KBM-7 (cell line): Measurements from ENCODE around the gene ALK.

Experiments
- DNase-seq: peaks from one replicate; pipeline ENCODE4 v3.0.0-alpha.2; 2015
- in situ Hi-C: fragments of 300-500 bp; cut with MboI; formaldehyde crosslinking; loops from 2 replicates; pipeline ENCODE4 v1.14.3; 2020; ENCODE audit warnings: low sequenced_read_pairs, low pct_unique_long_range_greater_than_20kb, mixed read lengths

ALK gene

DNA sequence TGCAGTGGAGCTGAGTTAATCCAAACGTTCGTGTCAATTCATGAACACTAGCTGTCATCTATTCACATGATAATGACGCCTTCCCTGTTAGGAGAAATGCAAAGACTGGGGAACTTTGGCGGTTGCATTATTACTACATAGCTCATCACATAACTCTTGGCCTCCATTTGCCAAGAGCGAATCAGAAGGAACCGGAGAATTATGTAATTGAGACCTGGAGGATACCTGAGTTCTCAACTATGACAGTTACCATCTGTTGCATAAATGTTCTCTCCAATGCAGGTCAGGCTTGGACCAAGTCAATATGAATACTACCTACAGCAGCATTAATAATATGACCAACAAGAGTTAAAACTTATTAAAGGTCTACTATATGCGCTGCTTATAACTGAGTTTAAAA is 531.7 kb downstream of the ALK start:
- in situ Hi-C loops: no loop called here
- DNase-seq: no peak

DNA sequence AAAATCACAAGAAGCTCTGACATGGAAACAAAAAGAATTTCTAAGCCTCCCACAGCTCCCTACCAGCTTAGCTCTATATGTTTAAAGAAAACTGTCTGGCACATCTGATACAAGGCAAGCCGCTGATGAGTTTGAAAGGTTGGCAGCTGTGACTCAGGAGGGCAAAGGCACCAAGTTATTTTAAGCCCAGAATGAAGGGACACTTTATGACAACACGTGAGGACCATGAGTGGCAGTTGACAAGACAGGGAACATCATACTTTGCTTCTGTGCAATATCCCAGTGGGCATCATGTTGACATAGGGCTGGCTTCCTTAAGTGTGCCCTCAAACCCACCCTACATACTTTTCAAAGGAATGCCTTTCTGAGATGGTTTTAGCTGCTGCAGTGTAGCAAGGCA is 533.3 kb downstream of the ALK start:
- in situ Hi-C loops: no loop called here
- no peak for DNase-seq

DNA sequence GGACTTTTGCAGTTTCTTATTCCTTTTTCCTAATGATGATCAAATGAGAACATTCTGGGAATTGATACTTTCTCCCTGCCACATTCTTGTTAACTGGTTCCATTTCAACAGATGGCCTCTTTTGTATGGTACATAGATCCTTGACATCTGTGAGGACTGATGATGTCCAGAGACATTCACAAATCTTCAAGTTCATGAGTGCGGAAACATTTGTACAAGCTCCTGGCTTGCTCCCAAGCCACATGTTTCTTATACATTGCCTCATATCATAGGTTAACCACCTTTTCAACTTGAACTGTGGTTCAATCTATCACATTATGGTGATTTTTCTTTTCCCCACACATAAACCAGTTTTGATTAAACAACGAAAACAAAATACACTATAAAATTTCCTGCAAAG is 538.9 kb downstream of the ALK start:
- DNase-seq: no peak
- in situ Hi-C loops: no loop called here

DNA sequence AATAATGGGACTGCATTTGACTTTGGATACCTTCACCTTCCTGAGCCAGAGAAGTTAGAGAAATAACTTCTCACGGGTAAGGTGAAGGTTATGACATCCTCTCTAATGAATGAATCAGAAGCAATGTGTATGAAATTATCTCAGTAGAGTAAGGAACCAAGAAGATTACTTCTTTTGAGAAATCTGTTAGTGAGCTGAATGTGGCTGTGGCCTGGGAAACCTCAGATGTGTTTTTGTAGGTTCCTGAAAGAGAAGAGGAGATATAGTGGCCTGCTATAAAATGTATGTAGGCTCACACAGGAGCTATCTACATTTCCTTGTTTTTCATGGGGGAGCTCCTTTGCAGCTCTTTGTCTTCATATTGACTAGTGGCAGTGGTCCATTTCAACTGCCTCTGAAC is 543.6 kb downstream of the ALK start:
- in situ Hi-C loops: no loop called here

DNA sequence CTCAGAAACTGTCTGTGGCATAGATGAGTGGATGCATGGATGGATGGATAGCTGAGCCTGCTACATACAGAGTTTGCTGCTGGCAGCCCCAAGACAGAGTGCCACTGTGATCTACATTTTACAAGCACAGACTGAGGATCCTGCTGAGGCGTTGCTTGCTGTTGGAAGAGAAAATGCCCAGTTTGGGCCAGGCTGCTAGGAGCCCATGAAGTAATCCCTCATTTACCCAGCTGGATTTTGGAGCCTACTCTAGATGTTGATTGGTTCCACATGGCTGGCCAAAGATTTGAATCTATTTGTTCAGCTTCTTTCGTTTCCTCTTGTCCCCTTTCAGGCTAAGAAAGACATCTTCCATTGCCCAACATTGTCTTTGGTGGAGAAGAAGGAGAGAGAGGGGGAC is 544.8 kb downstream of the ALK start:
- no peak for DNase-seq
- in situ Hi-C loops: no loop called here

More for the DNA sequence above, 543.6 kb downstream of the ALK start:
- no peak for DNase-seq

DNA sequence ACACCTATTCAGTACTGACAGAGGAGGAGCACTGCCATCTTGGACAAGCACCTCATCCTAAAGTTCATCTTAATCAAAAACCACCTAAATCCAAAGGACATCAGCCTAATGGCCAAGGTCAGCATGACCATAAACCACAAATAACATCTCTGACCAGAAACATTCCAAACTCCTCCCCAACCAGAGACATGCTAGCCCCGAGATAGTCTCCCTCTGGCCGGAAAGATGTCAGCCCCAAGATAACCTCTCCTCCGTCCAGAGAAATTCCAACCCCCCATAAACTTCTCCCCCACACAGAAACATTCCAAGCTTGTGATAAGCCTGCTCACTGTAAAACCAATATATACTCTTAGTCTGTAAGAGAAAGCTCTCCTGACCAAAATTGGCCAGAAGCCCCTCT is 545.5 kb downstream of the ALK start:
- in situ Hi-C loops: no loop called here
- DNase-seq: no peak

DNA sequence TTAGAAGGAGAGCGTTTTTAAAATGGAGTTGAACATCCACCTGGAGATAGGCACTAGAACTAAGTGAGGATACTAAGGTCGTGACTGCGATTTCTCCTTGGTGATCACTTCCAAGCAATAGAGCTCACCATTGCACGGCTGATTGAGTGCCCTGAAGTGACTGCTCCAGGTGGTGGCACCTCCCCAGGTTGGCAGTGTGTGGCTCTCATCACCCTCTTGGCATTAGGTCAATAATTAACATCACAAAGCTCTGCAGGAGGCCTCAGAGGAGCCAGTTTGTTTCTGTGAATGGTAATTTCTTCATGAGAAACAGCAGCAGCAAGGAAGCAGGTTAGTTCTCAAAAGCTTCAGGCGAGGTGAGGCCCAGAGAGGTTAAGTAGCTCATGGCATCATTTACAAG is 546.6 kb downstream of the ALK start:
- no peak for DNase-seq
- in situ Hi-C loops: no loop called here

DNA sequence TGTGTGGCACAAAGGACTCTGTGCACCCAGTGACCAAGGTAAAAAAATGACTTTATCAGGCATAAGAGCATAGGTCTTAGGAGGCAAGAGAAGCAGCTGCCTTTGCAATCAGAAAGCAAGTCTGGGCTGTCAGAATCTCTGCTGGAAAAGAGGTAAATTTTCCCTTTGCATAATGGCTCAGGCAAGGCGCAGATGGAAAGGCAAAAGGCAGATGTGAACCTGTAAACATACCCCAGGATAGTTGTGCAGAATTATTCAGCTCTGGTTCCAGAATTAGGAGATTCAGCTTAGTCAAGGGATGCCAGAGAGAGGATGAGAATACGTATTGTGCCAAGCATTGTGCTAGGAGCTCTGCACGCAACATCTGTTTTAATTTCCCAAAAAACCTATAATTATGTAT is 547.5 kb downstream of the ALK start:
- in situ Hi-C loops: no loop called here
- no peak for DNase-seq

DNA sequence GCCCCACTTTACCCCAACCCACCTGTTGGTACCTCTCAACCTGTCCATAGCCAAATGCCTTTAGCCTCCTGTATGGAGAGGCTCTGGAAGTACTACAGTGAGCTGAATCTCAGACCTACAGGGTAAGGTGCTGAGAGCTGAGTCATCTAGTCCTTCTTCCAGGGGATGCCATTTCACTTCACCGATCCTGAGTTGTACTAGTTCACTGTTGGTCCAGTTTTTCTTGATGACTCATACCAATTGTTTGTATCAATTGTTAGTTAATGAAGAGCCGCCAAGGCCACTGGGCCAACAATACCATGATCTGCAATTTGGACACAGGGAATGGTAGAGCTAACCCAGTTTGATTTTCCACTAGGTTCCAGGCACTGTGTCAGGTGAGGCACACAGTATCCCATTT is 549.2 kb downstream of the ALK start:
- in situ Hi-C loops: no loop called here
- DNase-seq: no peak

DNA sequence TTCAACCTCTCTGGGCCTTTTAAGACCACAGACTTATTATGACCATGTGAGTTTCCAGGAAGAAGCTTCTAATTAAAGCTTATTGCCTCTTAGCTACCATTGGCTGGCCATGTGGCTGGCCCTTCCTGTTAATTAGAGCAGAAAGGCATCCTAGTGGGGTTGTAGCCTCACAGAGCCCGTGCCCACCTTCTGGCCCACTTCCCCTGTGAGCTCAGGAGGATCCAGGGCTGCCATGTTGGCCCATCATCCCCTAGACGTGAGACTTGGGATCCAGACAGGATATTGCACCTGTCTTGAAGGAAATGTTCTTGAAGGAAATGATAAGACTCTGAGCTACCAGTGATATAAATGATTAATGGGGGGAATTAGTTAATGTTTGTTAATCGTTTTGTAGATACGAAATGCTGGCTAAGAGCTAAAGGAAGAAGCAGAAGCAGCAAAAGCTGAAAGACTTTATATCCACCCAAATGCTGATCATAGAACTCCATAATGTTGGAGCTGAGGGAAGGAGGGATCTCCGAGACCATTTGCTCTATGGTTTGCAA is 550.7 kb downstream of the ALK start:
- DNase-seq: no peak
- in situ Hi-C loops: no loop called here

DNA sequence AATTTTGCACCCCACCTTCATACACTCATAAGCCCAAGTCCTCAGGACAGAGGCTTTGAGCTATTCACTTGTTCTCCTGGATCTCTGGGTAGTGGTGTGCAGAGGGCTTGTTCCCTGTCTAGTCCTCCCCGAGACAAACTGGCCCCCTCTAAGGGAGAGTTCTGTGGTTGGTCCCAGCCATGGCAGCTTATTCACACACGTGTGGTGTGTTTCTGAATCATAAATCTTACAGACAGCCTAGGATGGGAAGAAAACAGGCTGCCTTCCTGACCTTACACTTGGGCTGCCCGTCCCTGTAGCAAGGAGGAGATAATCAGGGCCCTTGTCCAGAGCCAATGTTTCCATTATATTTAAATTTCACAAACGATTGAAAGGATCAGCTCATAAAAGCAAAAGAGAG is 551.2 kb downstream of the ALK start:
- in situ Hi-C loops: no loop called here
- no peak for DNase-seq

DNA sequence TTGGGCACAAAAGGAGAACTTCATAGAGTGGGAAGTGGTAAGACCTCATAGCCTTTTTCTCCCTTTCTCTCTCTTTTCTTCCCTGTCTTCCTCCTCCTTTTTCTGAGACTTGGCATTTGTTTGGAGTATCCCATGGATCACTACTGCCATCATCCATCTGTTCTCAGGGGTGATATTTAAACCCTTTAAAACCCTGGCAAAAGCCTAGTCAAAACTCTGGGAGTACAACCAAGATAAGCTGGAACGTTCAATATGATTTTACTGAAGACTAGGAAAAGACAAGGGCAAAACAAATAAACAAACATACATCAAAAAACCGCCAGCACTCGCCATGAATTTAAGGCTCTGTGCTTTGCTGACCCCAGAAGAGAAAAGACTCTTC is 552.7 kb downstream of the ALK start:
- in situ Hi-C loops: no loop called here
- no peak for DNase-seq

DNA sequence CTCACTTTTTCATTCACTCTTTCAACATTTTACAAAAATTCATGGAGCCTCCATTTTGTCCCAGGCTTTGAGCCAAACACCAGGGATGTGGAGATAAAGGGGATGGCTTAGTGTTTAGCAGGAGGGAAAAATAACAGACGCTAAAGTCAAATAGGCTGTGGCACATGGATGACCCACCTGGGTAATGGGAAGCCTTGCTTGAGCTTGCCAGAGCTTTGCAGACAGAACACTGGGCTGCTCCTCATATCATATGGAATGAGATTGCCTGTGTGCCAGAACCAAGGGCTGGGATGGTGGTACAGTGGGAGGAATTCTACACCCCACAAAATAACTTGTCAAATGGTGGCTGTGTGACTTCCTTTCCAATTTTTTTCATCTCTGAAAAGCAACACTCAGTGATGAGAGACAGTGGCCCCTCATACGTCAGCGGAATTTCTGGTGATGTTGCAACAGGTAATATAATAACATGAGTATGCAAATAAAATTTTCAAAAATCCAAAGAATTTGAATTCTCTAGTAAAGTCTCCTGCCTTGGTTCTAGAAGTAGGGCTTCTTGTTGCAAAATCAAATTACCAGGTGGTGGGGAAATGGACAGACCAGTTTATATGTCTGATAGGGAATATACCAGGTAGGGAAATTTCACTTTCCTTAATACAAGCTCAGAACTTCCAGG is 553.3 kb downstream of the ALK start:
- in situ Hi-C loops: no loop called here
- no peak for DNase-seq

DNA sequence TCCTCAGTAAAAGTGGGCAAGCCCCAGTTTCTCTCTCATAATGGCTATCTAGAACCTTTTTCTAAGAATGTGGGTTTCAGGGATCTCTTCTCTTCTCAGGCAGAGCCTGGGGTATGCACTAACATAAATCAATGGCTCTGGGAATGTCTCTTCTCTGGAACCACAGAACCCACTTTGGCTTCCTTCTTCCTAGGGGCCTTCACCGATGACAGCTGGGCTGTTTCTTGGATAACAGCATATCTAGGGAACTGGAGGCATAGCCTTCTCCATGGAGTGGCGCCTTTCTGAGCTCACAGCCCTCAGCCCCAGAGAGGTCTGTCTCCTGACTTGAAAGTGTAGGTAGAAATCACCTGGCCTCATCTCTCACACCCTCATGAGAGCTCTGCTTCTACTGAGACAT is 558.3 kb downstream of the ALK start:
- DNase-seq: no peak
- in situ Hi-C loops: no loop called here

DNA sequence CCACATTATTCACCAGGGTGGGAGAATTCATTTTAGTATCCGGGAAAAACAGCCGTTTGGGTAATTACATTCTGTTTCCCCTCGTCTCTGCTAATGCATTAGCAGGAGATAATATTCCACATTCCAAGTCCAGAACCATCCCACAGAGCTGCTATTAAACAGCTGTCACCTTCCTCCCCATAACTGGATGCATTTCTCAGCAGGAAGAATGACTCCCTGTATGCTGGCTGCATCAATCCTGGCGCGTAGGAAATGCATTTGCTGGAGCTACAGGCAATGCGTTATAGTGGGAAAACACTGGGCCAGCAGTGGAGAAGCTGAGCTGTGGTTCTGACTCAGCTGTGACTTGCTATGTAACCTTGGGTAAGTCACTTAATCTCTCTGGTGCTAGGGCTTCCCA is 560.2 kb downstream of the ALK start:
- in situ Hi-C loops: no loop called here
- no peak for DNase-seq

DNA sequence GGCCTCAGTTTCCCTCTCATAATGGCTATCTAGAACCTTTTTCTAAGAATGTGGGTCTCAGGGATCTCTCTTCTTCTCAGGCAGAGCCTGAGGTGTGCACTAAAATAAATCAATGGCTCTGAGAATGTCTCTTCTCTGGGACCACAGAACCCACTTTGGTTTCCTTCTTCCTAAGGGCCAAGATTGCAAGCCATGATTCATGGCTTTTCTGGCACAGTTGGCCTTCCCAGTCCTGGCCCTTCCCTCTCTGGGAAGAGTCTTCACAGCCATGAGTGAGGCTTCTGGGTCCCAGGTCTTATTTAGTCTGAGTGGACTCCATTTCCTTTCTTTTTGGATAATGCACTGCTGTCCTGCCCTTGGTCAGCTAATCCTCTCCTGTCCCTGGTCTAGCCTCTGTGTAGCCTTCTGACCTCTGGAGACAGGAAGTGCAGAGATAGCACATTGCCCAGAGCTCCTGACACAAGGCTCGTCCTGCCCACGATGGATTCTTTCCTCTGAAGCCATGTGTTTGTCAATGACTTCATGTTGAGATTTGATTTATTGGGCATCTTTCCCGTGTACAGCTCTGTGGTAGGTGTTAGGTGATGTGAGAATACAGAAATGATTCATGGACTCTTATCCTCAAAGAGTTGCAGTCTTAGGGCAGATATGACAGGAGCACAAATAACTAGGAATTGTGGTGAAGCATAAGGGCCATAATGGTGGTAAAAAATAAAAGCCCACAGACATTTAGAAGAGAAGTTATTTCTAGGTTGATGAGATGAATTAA is 561.2 kb downstream of the ALK start:
- in situ Hi-C loops: no loop called here
- DNase-seq: no peak

DNA sequence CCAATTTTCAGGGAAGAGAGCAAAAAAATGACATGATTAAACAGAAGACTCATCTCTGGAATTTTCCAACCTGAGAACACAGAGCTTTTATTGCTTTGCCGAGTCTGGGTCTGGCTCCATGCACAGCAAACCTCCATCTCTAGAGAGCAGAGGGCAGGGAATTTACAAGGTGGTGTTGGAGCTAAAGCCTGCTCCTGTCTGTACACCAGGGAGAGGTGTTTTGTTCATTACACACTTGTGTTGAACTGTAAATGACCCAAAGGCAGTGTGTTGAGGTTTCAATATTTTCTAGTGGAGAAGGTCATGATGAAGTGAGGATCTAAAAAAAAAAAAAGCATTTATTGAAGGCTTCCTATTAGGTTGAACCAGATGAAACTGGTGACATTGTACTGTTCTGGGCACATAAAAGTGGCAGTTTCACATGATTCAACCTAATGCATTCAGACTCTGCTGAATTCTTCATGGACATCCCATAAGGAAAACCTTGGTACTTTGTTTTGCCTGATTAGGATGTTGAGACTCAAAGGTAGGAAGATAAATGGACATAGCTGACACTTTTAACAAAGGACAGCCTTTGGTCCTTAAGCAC is 567.9 kb downstream of the ALK start:
- no peak for DNase-seq
- in situ Hi-C loops: no loop called here

DNA sequence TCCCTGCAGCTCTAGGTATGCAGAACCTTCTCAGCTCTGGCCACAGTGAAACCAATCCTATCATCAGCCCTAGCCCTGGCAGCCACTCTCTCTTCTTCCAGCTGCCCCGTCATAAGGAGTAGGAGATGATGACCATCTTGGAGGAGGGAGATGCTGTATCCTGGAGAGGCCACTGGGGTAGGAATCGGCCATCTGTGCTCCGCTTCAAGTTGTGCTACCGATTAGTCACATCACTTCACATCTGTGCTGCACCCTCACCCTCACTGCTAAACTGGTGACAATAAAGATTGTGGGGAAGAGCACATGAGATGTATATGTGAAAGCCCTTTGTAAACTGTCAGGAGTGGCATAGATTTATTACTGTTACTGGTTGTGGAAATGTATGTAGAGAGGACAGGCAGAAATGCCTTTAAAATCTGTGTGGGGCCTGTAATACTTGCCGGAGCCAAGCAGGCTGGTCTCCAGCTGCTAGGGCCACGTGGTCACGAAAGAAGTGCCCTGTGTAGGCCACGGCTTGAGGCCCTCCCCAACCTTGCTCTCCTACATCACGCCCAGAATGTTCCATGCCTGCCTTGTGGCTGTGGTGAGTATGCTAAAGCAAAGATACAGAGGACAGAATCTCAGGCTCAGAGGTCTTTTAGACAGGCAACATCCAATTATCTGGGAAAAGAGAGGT is 569.3 kb downstream of the ALK start:
- in situ Hi-C loops: no loop called here
- no peak for DNase-seq

DNA sequence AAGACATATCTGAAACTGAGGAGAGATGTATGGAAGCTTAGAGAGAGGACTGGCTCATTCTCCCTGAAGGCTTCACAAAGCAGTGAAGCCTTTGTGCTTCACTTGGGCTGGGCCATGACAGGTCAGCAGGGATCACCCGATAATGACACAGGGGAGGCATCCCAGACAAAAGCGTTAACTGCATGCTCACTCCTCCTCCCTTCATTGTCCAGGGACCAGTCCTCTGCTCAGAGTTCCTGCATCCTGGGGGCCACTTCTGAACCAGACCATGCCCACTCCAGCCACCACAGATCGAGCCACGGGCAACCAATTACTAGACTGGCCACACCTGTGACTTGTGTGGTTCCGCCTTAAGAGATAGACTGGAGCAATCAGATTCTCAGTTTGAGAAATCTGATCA is 570.1 kb downstream of the ALK start:
- no peak for DNase-seq
- in situ Hi-C loops: no loop called here
